ENCODE results near the gene ZNF239.
"Not testable (repeated sequence)": the region's sequence is repeated elsewhere in the genome, so short reads cannot be mapped to it uniquely, and the experiment has no call there.

Gene ZNF239

DNA sequence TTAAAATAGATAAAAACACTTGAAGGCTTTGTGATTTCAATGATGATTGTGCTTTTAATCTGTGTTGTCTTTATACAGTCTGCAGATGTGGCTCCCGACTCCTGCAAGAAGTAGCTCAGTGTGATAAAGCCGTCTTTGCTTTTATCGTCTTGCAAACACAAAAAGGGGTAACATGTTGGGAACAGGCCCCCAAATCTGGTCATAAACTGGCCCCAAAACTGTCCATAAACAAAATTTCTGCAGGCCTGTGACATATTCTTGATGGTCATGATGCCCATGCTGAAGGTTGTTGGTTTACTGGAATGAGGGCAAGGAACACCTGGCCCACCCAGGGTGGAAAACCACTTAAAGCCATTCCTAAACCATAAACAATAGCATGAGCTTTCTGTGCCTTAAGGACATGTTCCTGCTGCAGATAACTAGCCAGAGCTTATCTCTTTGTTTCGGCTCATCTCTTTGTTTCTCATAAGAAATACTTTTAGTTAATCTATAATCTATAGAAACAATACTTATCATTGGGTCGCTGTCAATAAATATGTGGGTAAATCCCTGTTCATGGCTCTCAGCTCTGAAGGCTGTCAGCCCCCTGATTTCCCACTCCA, 17.0 kb upstream of the ZNF239 start:
- no peaks in the 10 kb centered on the region for H3F3A ChIP-seq (ENCODE audit: control insufficient read depth, insufficient read depth)
- TF ChIP-seq, protein P1, sequence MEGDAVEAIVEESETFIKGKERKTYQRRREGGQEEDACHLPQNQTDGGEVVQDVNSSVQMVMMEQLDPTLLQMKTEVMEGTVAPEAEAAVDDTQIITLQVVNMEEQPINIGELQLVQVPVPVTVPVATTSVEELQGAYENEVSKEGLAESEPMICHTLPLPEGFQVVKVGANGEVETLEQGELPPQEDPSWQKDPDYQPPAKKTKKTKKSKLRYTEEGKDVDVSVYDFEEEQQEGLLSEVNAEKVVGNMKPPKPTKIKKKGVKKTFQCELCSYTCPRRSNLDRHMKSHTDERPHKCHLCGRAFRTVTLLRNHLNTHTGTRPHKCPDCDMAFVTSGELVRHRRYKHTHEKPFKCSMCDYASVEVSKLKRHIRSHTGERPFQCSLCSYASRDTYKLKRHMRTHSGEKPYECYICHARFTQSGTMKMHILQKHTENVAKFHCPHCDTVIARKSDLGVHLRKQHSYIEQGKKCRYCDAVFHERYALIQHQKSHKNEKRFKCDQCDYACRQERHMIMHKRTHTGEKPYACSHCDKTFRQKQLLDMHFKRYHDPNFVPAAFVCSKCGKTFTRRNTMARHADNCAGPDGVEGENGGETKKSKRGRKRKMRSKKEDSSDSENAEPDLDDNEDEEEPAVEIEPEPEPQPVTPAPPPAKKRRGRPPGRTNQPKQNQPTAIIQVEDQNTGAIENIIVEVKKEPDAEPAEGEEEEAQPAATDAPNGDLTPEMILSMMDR (IDR thresholded peaks at IDR 0.05; ENCODE audit: low read depth, low read length, poor library complexity, severe bottlenecking): no peak
- TF ChIP-seq EZH2phosphoT487 (IDR thresholded peaks at IDR 0.05; ENCODE audit: borderline replicate concordance, low read length): no peak

DNA sequence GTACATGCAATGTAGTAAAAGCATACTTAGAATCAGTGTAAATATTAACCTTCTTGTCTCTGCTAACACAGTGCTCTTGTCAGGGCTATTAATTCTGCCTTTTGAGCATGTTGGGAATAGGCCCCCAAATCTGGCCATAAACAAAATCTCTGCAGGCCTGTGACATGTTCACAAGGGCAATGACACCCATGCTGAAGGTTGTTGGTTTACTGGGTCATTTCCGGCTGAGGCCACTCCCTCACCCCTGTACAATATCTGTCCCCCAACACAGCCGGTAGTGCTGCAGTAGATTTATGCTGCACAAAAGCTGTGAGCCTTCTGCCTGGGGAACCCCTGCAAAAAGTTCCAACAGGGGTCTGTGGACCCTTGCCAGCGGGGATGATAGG, 12.3 kb upstream of the ZNF239 start:
- H3K4me2 ChIP-seq (ENCODE audit: low read length); H3K27me3 ChIP-seq (ENCODE audit: control insufficient read depth, low read length); H3K4me3 ChIP-seq (ENCODE audit: low read length); H3K79me2 ChIP-seq (ENCODE audit: control insufficient read depth, low read length); H4K20me1 ChIP-seq (ENCODE audit: control insufficient read depth, insufficient read depth, low read depth, low read length); H3F3A ChIP-seq (ENCODE audit: control insufficient read depth, insufficient read depth); H3K9me2 ChIP-seq (replicated peaks; ENCODE audit: control insufficient read depth, low read length); H3K4me1 ChIP-seq (ENCODE audit: control insufficient read depth, low read length); H3K27ac ChIP-seq (ENCODE audit: low read depth, low read length); H3K9me3 ChIP-seq (ENCODE audit: control insufficient read depth, insufficient read depth, low read length); H3K36me3 ChIP-seq (ENCODE audit: control insufficient read depth, low read length): not testable (repeated sequence)

More for the DNA sequence above, 17.0 kb upstream of the ZNF239 start:
- Histone ChIP-seq H3K9me2 (replicated peaks; ENCODE audit: control insufficient read depth, low read length) (no peaks in the 10 kb centered on the region), H3K79me2 (ENCODE audit: control insufficient read depth, low read length) (no peaks in the 10 kb centered on the region), H4K20me1 (ENCODE audit: control insufficient read depth, insufficient read depth, low read depth, low read length) (no peaks in the 10 kb centered on the region), H3K9me3 (ENCODE audit: control insufficient read depth, insufficient read depth, low read length) (peaks cover 4% of the 10 kb centered on the region; the same call in 1 of the 2 replicates), H3K27me3 (ENCODE audit: control insufficient read depth, low read length) (peaks cover 12% of the 10 kb centered on the region; the same call in 1 of the 2 replicates), H3K36me3 (ENCODE audit: control insufficient read depth, low read length) (no peaks in the 10 kb centered on the region), H3K27ac (ENCODE audit: low read depth, low read length) (no peak overlapping the region), H3K4me3 (ENCODE audit: low read length) (no peak overlapping the region), H3K4me2 (ENCODE audit: low read length) (no peak overlapping the region), H3K4me1 (ENCODE audit: control insufficient read depth, low read length) (peaks cover 4% of the 10 kb centered on the region; the same call in 1 of the 2 replicates)

DNA sequence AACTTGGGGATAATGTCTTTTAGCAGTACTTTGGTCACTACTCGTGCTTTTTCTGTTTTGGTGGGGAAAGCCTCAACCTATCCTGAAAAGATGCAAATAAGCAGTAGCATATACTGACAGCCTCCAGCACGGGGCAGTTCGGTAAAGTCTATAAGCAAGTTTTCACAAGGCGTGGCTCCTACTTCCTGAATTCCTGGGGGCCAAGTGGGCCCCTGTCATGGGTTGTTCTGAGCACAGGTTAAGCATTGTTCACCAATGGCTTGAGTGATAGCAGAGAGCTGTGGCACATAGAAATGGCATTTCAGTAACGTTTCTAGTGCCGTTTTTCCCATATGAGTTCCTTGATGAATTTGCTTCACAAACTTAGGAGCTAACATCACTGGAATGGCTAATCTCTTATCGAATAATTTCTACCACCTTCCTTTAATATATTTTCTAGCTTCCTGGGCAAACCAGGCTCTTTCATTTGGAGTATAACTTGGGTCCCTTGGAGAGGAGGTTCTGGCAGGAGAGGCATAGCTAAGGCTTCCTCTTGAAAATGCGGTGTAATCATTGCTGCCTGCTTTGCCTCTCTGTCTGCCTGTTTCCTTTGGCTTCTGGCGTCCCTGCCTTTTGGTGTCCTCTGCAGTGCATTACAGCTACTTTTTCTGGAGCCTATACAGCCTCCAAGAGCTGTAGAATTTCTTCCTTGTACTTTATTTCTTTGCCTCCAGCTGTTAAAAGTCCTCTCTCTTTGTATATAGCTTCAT, 11.7 kb upstream of the ZNF239 start:
- 0 out of 2 replicates have a peak, but pooled peaks cover 3% of the 10 kb centered on the region for H3K27me3 ChIP-seq (ENCODE audit: control insufficient read depth, low read length)
- no peaks in the 10 kb centered on the region for H3K36me3 ChIP-seq (ENCODE audit: control insufficient read depth, low read length)
- H3K4me1 ChIP-seq (ENCODE audit: control insufficient read depth, low read length): no peaks in the 10 kb centered on the region
- H3K4me3 ChIP-seq (ENCODE audit: low read length): no peak overlapping the region
- H3K9me2 ChIP-seq (replicated peaks; ENCODE audit: control insufficient read depth, low read length): no peaks in the 10 kb centered on the region
- H3F3A ChIP-seq (ENCODE audit: control insufficient read depth, insufficient read depth): no peaks in the 10 kb centered on the region
- H3K4me2 ChIP-seq (ENCODE audit: low read length): no peak overlapping the region
- H3K79me2 ChIP-seq (ENCODE audit: control insufficient read depth, low read length): no peaks in the 10 kb centered on the region
- H4K20me1 ChIP-seq (ENCODE audit: control insufficient read depth, insufficient read depth, low read depth, low read length): no peaks in the 10 kb centered on the region
- TF ChIP-seq, protein P1 (IDR thresholded peaks at IDR 0.05; ENCODE audit: low read depth, low read length, poor library complexity, severe bottlenecking): no peak
- TF ChIP-seq EZH2phosphoT487 (IDR thresholded peaks at IDR 0.05; ENCODE audit: borderline replicate concordance, low read length): no peak
- H3K27ac ChIP-seq (ENCODE audit: low read depth, low read length): no peak overlapping the region
- no peaks in the 10 kb centered on the region for H3K9me3 ChIP-seq (ENCODE audit: control insufficient read depth, insufficient read depth, low read length)

GRCh38 chr10:43585046-43585445, 10.6 kb upstream of the ZNF239 start:
- no peak overlapping the region for H3K4me3 ChIP-seq (ENCODE audit: low read length)
- no peaks in the 10 kb centered on the region for H3K9me3 ChIP-seq (ENCODE audit: control insufficient read depth, insufficient read depth, low read length)
- H3K27me3 ChIP-seq (ENCODE audit: control insufficient read depth, low read length): 0 out of 2 replicates have a peak, but pooled peaks cover 3% of the 10 kb centered on the region
- H3K79me2 ChIP-seq (ENCODE audit: control insufficient read depth, low read length): no peaks in the 10 kb centered on the region
- H3K9me2 ChIP-seq (replicated peaks; ENCODE audit: control insufficient read depth, low read length): no peaks in the 10 kb centered on the region
- no peak overlapping the region for H3K27ac ChIP-seq (ENCODE audit: low read depth, low read length)
- no peak for TF ChIP-seq EZH2phosphoT487 (IDR thresholded peaks at IDR 0.05; ENCODE audit: borderline replicate concordance, low read length)
- TF ChIP-seq, protein P1 (IDR thresholded peaks at IDR 0.05; ENCODE audit: low read depth, low read length, poor library complexity, severe bottlenecking): no peak
- no peaks in the 10 kb centered on the region for H3K36me3 ChIP-seq (ENCODE audit: control insufficient read depth, low read length)
- H4K20me1 ChIP-seq (ENCODE audit: control insufficient read depth, insufficient read depth, low read depth, low read length): no peaks in the 10 kb centered on the region
- H3K4me2 ChIP-seq (ENCODE audit: low read length): no peak overlapping the region
- no peaks in the 10 kb centered on the region for H3F3A ChIP-seq (ENCODE audit: control insufficient read depth, insufficient read depth)
- no peaks in the 10 kb centered on the region for H3K4me1 ChIP-seq (ENCODE audit: control insufficient read depth, low read length)

All from DOHH2 (cell line).